Mammary epithelial cell (primary cell): ENCODE data around the gene TAF10.

Source experiments
- EZH2 ChIP-seq: IDR thresholded peaks from 2 replicates; pipeline ENCODE4 v1.6.1; 2012; ENCODE audit warnings: low read length, inconsistent platforms, borderline replicate concordance
- TF ChIP-seq, protein P1 (sequence below), 2 donors: IDR thresholded peaks in 1 of 2; conservative IDR thresholded peaks in 1 of 2; 2 replicates each; pipeline ENCODE4 v1.5.1; 2011 to 2012; ENCODE audit warnings: inconsistent platforms in 2 of 2, low read length in 2 of 2, mild to moderate bottlenecking in 2 of 2, control low read depth in 1 of 2, low read depth in 1 of 2; ENCODE audit not compliant: insufficient read depth in 1 of 2; ENCODE audit errors: extremely low read depth in 1 of 2

DNA sequence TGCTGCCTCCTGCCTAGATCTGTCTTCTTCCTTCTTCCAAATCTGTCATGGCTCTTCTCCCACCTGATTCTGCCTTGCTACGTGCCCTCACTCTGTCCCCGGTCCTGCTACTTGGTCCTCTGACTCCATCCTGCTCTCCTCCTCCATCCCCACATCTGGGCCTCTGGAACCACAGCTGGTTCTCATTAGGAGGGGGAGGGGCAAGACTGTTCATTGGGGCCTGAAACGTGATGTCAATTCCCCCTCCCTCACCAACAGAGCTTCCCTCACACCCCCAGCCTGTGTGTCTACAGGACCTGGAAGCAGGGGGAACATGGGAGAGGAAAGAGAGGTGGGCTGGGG is 34.5 kb upstream of the TAF10 start:
- TF ChIP-seq, protein P1, sequence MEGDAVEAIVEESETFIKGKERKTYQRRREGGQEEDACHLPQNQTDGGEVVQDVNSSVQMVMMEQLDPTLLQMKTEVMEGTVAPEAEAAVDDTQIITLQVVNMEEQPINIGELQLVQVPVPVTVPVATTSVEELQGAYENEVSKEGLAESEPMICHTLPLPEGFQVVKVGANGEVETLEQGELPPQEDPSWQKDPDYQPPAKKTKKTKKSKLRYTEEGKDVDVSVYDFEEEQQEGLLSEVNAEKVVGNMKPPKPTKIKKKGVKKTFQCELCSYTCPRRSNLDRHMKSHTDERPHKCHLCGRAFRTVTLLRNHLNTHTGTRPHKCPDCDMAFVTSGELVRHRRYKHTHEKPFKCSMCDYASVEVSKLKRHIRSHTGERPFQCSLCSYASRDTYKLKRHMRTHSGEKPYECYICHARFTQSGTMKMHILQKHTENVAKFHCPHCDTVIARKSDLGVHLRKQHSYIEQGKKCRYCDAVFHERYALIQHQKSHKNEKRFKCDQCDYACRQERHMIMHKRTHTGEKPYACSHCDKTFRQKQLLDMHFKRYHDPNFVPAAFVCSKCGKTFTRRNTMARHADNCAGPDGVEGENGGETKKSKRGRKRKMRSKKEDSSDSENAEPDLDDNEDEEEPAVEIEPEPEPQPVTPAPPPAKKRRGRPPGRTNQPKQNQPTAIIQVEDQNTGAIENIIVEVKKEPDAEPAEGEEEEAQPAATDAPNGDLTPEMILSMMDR (conservative IDR thresholded peaks at IDR 0.05 in 1 of 2, IDR thresholded peaks at IDR 0.05 in 1 of 2; ENCODE audit: extremely low read depth in 1 of 2, insufficient read depth in 1 of 2, low read depth in 1 of 2, low read length in 2 of 2): no peak
- no peak for TF ChIP-seq EZH2
